Cardiac muscle cell (in vitro differentiated cells and primary cell): Measurements from ENCODE around the gene ZNF622. TPM values are rescaled to one million over a fixed set of nuclear protein-coding genes. Genes with fewer than 3 reads are reported as not detected.

Experiments
- DNase-seq, 2 donors: peaks; one replicate each; pipeline versions ENCODE4 v3.0.0 to v3.0.0-alpha.2; 2010 to 2017; ENCODE audit warnings: low read depth in 1 of 2, low spot score in 1 of 2
- H3K27ac ChIP-seq: fragments of 200-600 bp; sonication (generic); 2 replicates; pipeline ENCODE4 v1.5.1; 2016
- H3K27me3 ChIP-seq: fragments of 200-600 bp; sonication (generic); 2 replicates; pipeline ENCODE4 v1.6.0; 2016; ENCODE audit warnings: control low read depth
- H3K36me3 ChIP-seq: fragments of 200-600 bp; sonication (generic); 2 replicates; pipeline ENCODE4 v1.5.1; 2016; ENCODE audit warnings: control low read depth
- H3K4me1 ChIP-seq: fragments of 200-600 bp; sonication (generic); 2 replicates; pipeline ENCODE4 v1.8.1; 2017; ENCODE audit warnings: low read depth, mild to moderate bottlenecking, mixed run types
- H3K4me3 ChIP-seq: fragments of 200-600 bp; sonication (generic); 2 replicates; pipeline ENCODE4 v1.5.1; 2016; ENCODE audit warnings: mild to moderate bottlenecking
- H3K9me3 ChIP-seq: fragments of 200-600 bp; sonication (generic); 2 replicates; pipeline ENCODE4 v1.5.1; 2017; ENCODE audit warnings: low read depth, mild to moderate bottlenecking, control low read depth
- polyA plus RNA-seq: library from polyadenylated mRNA; unstranded; fragments of >200 nt; fragmentation: Nextera tagmentation; extraction: Ambion mirVana; gene quantifications from 2 replicates; pipeline ENCODE4 v1.2.1, GENCODE V29; 2016
- total RNA-seq: library from RNA; depleted of rRNA; stranded (reverse); fragments of >200 nt; gene quantifications from 2 replicates; pipeline ENCODE4 v1.2.3, GENCODE V29; 2016
- TF ChIP-seq, protein P1 (sequence below): IDR thresholded peaks from 2 replicates; pipeline ENCODE4 v1.5.1; 2012; ENCODE audit warnings: low read depth, mild to moderate bottlenecking, low read length

The ZNF622 gene
- total and polyA plus RNA-seq, 2 experiments from 2014 or later, result 42.4 to 44.3 TPM

DNA sequence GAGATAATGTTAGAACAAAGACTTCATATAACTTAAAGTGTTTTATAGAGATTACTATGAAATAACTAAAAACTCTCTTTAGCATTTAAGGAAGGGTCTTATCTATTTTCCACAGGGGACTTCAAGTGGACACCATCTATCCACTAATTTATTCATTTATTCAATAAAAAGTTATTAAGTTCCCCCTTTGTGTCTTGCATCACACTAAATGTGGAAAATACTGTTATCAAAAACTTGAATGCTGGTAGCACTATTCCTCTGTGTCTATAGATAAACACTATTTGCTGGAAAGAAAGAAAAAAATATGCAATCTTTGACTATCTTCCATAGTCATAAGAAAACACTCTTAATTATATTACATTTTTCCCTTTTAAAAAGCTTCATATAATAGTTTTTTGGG, 20.1 kb upstream of the ZNF622 start:
- H3K36me3 ChIP-seq, result no peaks in the 10 kb centered on the region
- H3K27ac ChIP-seq, result no peak overlapping the region
- DNase-seq, result no peak
- TF ChIP-seq, protein P1, sequence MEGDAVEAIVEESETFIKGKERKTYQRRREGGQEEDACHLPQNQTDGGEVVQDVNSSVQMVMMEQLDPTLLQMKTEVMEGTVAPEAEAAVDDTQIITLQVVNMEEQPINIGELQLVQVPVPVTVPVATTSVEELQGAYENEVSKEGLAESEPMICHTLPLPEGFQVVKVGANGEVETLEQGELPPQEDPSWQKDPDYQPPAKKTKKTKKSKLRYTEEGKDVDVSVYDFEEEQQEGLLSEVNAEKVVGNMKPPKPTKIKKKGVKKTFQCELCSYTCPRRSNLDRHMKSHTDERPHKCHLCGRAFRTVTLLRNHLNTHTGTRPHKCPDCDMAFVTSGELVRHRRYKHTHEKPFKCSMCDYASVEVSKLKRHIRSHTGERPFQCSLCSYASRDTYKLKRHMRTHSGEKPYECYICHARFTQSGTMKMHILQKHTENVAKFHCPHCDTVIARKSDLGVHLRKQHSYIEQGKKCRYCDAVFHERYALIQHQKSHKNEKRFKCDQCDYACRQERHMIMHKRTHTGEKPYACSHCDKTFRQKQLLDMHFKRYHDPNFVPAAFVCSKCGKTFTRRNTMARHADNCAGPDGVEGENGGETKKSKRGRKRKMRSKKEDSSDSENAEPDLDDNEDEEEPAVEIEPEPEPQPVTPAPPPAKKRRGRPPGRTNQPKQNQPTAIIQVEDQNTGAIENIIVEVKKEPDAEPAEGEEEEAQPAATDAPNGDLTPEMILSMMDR, result no peak
- H3K27me3 ChIP-seq, result no peaks in the 10 kb centered on the region
- no peaks in the 10 kb centered on the region for H3K4me1 ChIP-seq
- H3K9me3 ChIP-seq, result no peaks in the 10 kb centered on the region
- H3K4me3 ChIP-seq, result no peak overlapping the region

DNA sequence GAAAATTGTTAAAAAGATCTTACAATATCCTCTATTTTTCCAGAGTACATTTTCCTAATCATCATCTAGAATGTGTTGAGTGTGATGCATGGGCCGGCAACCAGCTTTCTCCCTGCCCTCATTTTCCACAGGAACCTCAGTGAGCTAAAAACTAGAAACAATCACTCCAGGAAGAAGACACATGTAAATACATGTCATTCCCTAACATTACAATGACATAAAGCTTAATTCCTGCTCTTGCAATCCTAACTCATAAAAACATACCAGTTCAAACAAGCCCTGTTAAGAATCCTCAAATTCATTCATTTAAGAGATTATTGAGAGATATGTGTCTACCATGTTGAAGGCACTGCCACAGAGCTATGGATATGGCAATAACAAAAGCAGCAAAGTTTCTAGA, 18.5 kb upstream of the ZNF622 start:
- no peak for DNase-seq
- Histone ChIP-seq H3K27me3 (no peaks in the 10 kb centered on the region), H3K4me1 (no peaks in the 10 kb centered on the region), H3K36me3 (no peaks in the 10 kb centered on the region), H3K4me3 (no peak overlapping the region), H3K27ac (no peak overlapping the region), H3K9me3 (no peaks in the 10 kb centered on the region)
- TF ChIP-seq, protein P1, result no peak

DNA sequence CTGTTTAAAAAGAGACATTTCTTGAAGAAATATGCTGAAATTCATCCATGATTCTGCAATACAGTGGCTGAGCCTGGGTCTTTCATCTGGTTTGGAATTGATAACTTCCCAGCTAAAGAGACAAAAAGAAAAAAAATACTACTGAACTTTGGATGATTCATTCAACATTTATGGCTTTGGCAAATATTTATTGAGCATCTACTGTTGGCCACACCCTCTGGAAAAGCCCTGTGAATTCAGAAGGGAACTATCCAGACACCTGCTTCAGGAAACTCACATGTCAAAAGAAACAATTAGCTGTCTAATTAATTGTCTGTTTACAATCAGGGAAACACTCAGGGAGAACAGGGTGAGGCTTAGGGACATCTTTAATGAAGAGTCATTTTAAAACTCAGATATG, 17.8 kb upstream of the ZNF622 start:
- no peaks in the 10 kb centered on the region for H3K36me3 ChIP-seq
- H3K9me3 ChIP-seq, result no peaks in the 10 kb centered on the region
- no peak overlapping the region for H3K27ac ChIP-seq
- H3K4me1 ChIP-seq, result no peaks in the 10 kb centered on the region
- H3K27me3 ChIP-seq, result no peaks in the 10 kb centered on the region
- no peak for DNase-seq
- TF ChIP-seq, protein P1, result no peak
- no peak overlapping the region for H3K4me3 ChIP-seq

DNA sequence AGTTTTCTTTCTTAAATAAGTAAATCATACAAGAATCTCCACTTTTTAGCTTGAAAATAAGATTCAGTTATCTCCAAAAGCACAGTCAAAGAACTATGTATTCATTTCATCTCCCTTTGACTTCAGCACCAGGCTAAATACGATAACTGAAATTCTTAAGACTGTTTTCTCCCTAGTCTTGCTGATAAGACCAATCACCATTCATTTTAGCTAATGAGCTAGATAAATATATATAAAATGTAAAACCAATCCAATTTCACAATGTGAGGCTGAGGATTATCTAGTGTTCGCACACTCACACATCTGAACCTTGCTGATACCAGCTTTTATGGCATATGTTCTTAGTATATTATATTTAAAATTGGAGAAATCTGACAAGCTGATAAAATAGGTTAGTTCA, 17.3 kb upstream of the ZNF622 start:
- Histone ChIP-seq H3K4me1 (no peaks in the 10 kb centered on the region), H3K27me3 (no peaks in the 10 kb centered on the region), H3K27ac (no peak overlapping the region), H3K9me3 (no peaks in the 10 kb centered on the region), H3K4me3 (no peak overlapping the region), H3K36me3 (no peaks in the 10 kb centered on the region)
- TF ChIP-seq, protein P1, result no peak
- no peak for DNase-seq

DNA sequence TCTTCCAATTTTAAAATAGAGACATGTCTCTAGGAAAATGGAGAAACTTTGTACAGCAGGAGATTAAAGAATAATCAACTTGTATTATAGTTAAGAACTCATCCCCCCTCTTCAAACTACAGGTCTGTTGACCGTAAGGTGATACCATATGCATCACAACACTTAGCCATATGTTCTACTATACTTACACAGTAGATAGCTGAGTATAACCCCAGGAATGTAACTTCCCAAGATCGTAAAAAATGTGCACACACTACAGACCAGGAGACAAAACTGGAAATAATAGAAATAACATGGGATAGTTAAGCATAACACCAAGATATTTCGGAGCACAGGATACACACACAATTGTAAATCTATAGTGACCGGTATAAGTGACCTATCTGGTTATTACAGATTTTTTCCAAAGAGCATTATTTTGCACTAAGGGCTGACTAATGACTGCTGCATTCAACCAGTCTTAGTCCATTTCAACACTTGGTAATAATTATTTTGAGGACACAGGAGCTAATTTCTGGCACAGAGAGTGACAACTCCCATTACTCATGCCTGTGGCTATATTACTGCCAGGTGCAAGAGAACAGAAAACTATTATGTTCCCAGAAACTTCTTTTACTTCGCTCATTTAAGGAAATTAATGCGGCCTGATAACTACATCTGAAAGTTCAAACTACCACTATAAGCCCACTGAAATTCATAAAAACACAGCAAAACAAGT, 15.4 kb upstream of the ZNF622 start:
- H3K4me3 ChIP-seq, result no peak overlapping the region
- TF ChIP-seq, protein P1, result no peak
- no peak overlapping the region for H3K27ac ChIP-seq
- no peaks in the 10 kb centered on the region for H3K27me3 ChIP-seq
- peaks cover 6% of the 10 kb centered on the region for H3K36me3 ChIP-seq
- no peaks in the 10 kb centered on the region for H3K4me1 ChIP-seq
- no peak for DNase-seq
- no peaks in the 10 kb centered on the region for H3K9me3 ChIP-seq

DNA sequence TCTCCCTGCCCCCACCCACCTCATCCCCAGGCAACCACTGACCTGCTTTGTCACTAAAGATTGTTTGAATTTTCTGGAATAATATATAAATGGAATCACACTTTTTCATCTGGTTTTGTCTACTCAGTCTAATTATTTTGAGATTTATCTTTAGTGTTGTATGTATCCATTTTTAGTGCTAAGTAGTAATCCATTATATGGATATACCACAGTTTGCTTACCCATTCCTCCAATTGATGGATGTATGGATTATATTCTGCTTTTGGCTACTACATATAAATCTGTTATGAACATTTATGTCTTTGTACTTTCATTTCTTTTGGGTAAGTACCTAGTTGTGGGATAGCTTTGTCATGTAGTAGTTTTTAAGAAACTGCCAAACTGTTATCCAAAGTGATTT, 14.5 kb upstream of the ZNF622 start:
- TF ChIP-seq, protein P1, result no peak
- H3K27me3 ChIP-seq, result no peaks in the 10 kb centered on the region
- no peaks in the 10 kb centered on the region for H3K9me3 ChIP-seq
- H3K4me3 ChIP-seq, result no peak overlapping the region
- H3K27ac ChIP-seq, result no peak overlapping the region
- peaks cover 6% of the 10 kb centered on the region for H3K36me3 ChIP-seq
- no peaks in the 10 kb centered on the region for H3K4me1 ChIP-seq
- DNase-seq, result no peak
